HCT116 (cell line): ENCODE measurements around the gene VSTM2L.

Experiments used
- CTCF ChIP-seq, 3 experiments: fragments of 200-600 bp in 1 of 3; sonication (generic) in 1 of 3; IDR thresholded peaks in 2 of 3; conservative IDR thresholded peaks in 1 of 3; 2 replicates each; pipeline ENCODE4 v1.5.1; 2012 to 2017; ENCODE audit warnings: low read depth in 2 of 3, low read length in 2 of 3, antibody characterized with exemption in 1 of 3, borderline replicate concordance in 1 of 3, control low read depth in 1 of 3, mild to moderate bottlenecking in 1 of 3, mixed read lengths in 1 of 3, mixed run types in 1 of 3, moderate library complexity in 1 of 3; ENCODE audit not compliant: insufficient read depth in 1 of 3
- EZH2 ChIP-seq: fragments of 200-600 bp; sonication (generic); IDR thresholded peaks from 2 replicates; pipeline ENCODE4 v1.6.1; 2017; ENCODE audit warnings: antibody characterized with exemption, mixed run types
- POLR2AphosphoS5 ChIP-seq: IDR thresholded peaks from 2 replicates; pipeline ENCODE4 v1.6.1; 2011; ENCODE audit warnings: mild to moderate bottlenecking, low read depth, low read length, moderate library complexity
- RAD21 ChIP-seq: IDR thresholded peaks from 2 replicates; pipeline ENCODE4 v1.6.1; 2012; ENCODE audit warnings: low read depth, mild to moderate bottlenecking
- ZNF274 ChIP-seq: fragments of 200-500 bp; sonication (Bioruptor generic); IDR thresholded peaks from 2 replicates; pipeline ENCODE4 v1.6.1; 2014; ENCODE audit warnings: mild to moderate bottlenecking, low read depth, low read length, inconsistent platforms

- TF ChIP-seq CTCF (IDR thresholded peaks at IDR 0.05 in 2 of 3, conservative IDR thresholded peaks at IDR 0.05 in 1 of 3; ENCODE audit: borderline replicate concordance in 1 of 3, insufficient read depth in 1 of 3, low read depth in 2 of 3, low read length in 2 of 3) (no peak), RAD21 (no peak), EZH2 (no peak), POLR2AphosphoS5 (no peak), ZNF274 (no peak)
Measured at GRCh38 chr20:37882961-37883712, 19.8 kb upstream of the VSTM2L start.
